Endothelial cell of hepatic sinusoid (primary cell): ENCODE measurements around the gene CDH22.

ENCODE experiments used
- in situ Hi-C: cut with HindIII; loops from 2 replicates; pipeline ENCODE4 v1.10.0; 2017; ENCODE audit warnings: low sequenced_read_pairs

CDH22 gene

GRCh38 chr20:46343975-46344357, 35.7 kb upstream of the CDH22 start:
- in situ Hi-C loops: no loop called here

- in situ Hi-C loops: no loop called here
Observed at GRCh38 chr20:46343348-46343974, 35.2 kb upstream of the CDH22 start.

- in situ Hi-C loops: no loop called here
Observed at GRCh38 chr20:46342451-46343347, 34.4 kb upstream of the CDH22 start.

- in situ Hi-C loops: no loop called here
Observed at GRCh38 chr20:46342010-46342378, 33.7 kb upstream of the CDH22 start.

GRCh38 chr20:46341074-46342009, 33.0 kb upstream of the CDH22 start:
- in situ Hi-C loops: no loop called here

GRCh38 chr20:46339037-46339436, 30.7 kb upstream of the CDH22 start:
- in situ Hi-C loops: no loop called here

GRCh38 chr20:46336735-46337134, 28.4 kb upstream of the CDH22 start:
- in situ Hi-C loops: no loop called here

- in situ Hi-C loops: no loop called here
Observed at GRCh38 chr20:46334303-46334904, 26.1 kb upstream of the CDH22 start.

GRCh38 chr20:46333161-46333991, 25.1 kb upstream of the CDH22 start:
- in situ Hi-C loops: no loop called here

GRCh38 chr20:46332373-46333160, 24.3 kb upstream of the CDH22 start:
- in situ Hi-C loops: no loop called here

GRCh38 chr20:46331611-46332361, 23.5 kb upstream of the CDH22 start:
- in situ Hi-C loops: no loop called here

- in situ Hi-C loops: no loop called here
Observed at GRCh38 chr20:46330831-46331371, 22.6 kb upstream of the CDH22 start.

GRCh38 chr20:46330072-46330763, 21.9 kb upstream of the CDH22 start:
- in situ Hi-C loops: no loop called here

GRCh38 chr20:46328200-46328882, 20.0 kb upstream of the CDH22 start:
- in situ Hi-C loops: no loop called here

- in situ Hi-C loops: no loop called here
Observed at GRCh38 chr20:46327557-46327956, 19.3 kb upstream of the CDH22 start.

GRCh38 chr20:46325789-46326188, 17.5 kb upstream of the CDH22 start:
- in situ Hi-C loops: no loop called here
